Measurements from ENCODE around the gene DENND4A. TPM values are rescaled to one million over a fixed set of nuclear protein-coding genes. Genes with fewer than 3 reads are reported as not detected.

The DENND4A gene
- total RNA-seq, 1 donor from 2014 or later: 13.9 TPM

DNA sequence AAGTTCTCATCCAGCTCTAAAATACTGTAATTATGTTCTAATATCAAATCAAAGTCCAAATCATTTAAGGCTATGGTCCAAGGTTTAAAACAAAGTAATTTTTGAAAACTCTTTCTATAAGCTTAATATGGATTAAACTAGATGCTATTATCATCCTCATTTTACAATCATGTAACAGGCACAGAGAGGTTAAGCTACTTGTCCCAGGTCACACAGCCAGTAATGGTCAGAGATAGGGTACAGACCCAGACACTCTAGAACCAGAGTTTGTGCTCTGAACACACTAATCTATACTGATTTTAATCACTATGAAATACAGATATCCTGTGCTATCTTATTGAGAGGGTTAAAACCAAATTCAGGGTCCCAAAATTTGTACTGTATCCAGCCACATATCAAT lies 44.8 kb downstream of the DENND4A start:
- Histone ChIP-seq H3K9ac (ENCODE audit: low read length) (no peak overlapping the region), H3K9me3 (ENCODE audit: insufficient read depth, low read depth, low read length) (no peaks in the 10 kb centered on the region), H4K20me1 (ENCODE audit: insufficient read depth, low read length) (no peaks in the 10 kb centered on the region), H3K27ac (ENCODE audit: low read depth, low read length) (no peak overlapping the region), H3K36me3 (ENCODE audit: insufficient read depth, low read length) (peaks cover 7% of the 10 kb centered on the region), H3K4me3 (ENCODE audit: insufficient read depth, low read depth, low read length) (no peak overlapping the region), H3K4me1 (ENCODE audit: insufficient read depth, low read length) (no peaks in the 10 kb centered on the region), H3K79me2 (ENCODE audit: insufficient read depth, low read length) (no peaks in the 10 kb centered on the region), H3K4me2 (ENCODE audit: low read length) (no peak overlapping the region), H3K27me3 (ENCODE audit: insufficient read depth, low read length) (no peaks in the 10 kb centered on the region), H2AFZ (ENCODE audit: low read depth, low read length) (no peak overlapping the region)
- TF ChIP-seq CTCF (IDR thresholded peaks at IDR 0.05; ENCODE audit: insufficient read depth, low read depth, low read length): no peak
- TF ChIP-seq EZH2 (IDR thresholded peaks at IDR 0.05; ENCODE audit: insufficient read depth, low read length): no peak
- H3K27ac Mint-ChIP-seq (ENCODE audit: unreplicated experiment): no peak overlapping the region
- H3K9me3 Mint-ChIP-seq (ENCODE audit: unreplicated experiment): peaks cover 1% of the 10 kb centered on the region
- H3K36me3 Mint-ChIP-seq (ENCODE audit: low read depth, unreplicated experiment): peaks cover 4% of the 10 kb centered on the region
- DNase-seq (ENCODE audit: low read depth) (no peak), FAIRE-seq (no peak)
- no peaks in the 10 kb centered on the region for H3K4me1 Mint-ChIP-seq (ENCODE audit: low read depth, unreplicated experiment)
- no peak overlapping the region for H3K4me3 Mint-ChIP-seq (ENCODE audit: unreplicated experiment)
- no peaks in the 10 kb centered on the region for H3K27me3 Mint-ChIP-seq (ENCODE audit: low read depth, unreplicated experiment)

GRCh38 chr15:65743637-65744252 lies 48.3 kb downstream of the DENND4A start:
- Histone ChIP-seq H3K9me3 (ENCODE audit: insufficient read depth, low read depth, low read length) (no peaks in the 10 kb centered on the region), H3K36me3 (ENCODE audit: insufficient read depth, low read length) (no peaks in the 10 kb centered on the region), H3K79me2 (ENCODE audit: insufficient read depth, low read length) (no peaks in the 10 kb centered on the region), H3K9ac (ENCODE audit: low read length) (no peak overlapping the region), H3K4me2 (ENCODE audit: low read length) (no peak overlapping the region), H3K4me3 (ENCODE audit: insufficient read depth, low read depth, low read length) (no peak overlapping the region), H2AFZ (ENCODE audit: low read depth, low read length) (no peak overlapping the region), H3K27me3 (ENCODE audit: insufficient read depth, low read length) (no peaks in the 10 kb centered on the region), H4K20me1 (ENCODE audit: insufficient read depth, low read length) (no peaks in the 10 kb centered on the region), H3K27ac (ENCODE audit: low read depth, low read length) (no peak overlapping the region), H3K4me1 (ENCODE audit: insufficient read depth, low read length) (no peaks in the 10 kb centered on the region)
- Mint-ChIP-seq H3K36me3 (ENCODE audit: low read depth, unreplicated experiment) (no peaks in the 10 kb centered on the region), H3K4me1 (ENCODE audit: low read depth, unreplicated experiment) (no peaks in the 10 kb centered on the region), H3K9me3 (ENCODE audit: unreplicated experiment) (no peaks in the 10 kb centered on the region), H3K27me3 (ENCODE audit: low read depth, unreplicated experiment) (no peaks in the 10 kb centered on the region), H3K4me3 (ENCODE audit: unreplicated experiment) (no peak overlapping the region), H3K27ac (ENCODE audit: unreplicated experiment) (no peak overlapping the region)
- TF ChIP-seq EZH2 (IDR thresholded peaks at IDR 0.05; ENCODE audit: insufficient read depth, low read length): no peak
- no peak for TF ChIP-seq CTCF (IDR thresholded peaks at IDR 0.05; ENCODE audit: insufficient read depth, low read depth, low read length)
- DNase-seq (ENCODE audit: low read depth) (no peak), FAIRE-seq (no peak)

DNA sequence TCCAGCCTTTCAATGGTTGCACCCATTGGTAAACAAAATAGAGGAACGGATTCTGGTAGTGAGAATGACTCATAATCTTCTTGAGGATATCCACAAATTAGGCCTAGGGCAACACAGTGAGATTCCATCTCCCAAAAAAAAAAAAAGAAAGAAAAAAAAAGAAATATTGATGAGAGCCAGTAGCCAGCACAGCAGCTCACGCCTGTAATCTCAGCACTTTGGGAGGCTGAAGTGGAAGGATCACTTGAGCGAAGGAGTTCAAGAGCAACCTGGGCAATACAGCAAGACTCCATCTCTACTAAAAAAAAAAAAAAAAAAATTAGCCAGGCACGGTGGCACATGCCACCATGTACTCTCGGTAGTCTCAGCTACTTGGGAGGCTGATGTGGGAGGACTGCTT lies 51.9 kb downstream of the DENND4A start:
- no peaks in the 10 kb centered on the region for H3K36me3 ChIP-seq (ENCODE audit: insufficient read depth, low read length)
- Mint-ChIP-seq H3K4me3 (ENCODE audit: unreplicated experiment) (no peak overlapping the region), H3K9me3 (ENCODE audit: unreplicated experiment) (no peaks in the 10 kb centered on the region), H3K36me3 (ENCODE audit: low read depth, unreplicated experiment) (no peaks in the 10 kb centered on the region), H3K4me1 (ENCODE audit: low read depth, unreplicated experiment) (no peaks in the 10 kb centered on the region), H3K27me3 (ENCODE audit: low read depth, unreplicated experiment) (no peaks in the 10 kb centered on the region), H3K27ac (ENCODE audit: unreplicated experiment) (no peak overlapping the region)
- no peak for TF ChIP-seq CTCF (IDR thresholded peaks at IDR 0.05; ENCODE audit: insufficient read depth, low read depth, low read length)
- no peak for TF ChIP-seq EZH2 (IDR thresholded peaks at IDR 0.05; ENCODE audit: insufficient read depth, low read length)
- FAIRE-seq: no peak
- no peak overlapping the region for H3K9ac ChIP-seq (ENCODE audit: low read length)
- no peaks in the 10 kb centered on the region for H3K4me1 ChIP-seq (ENCODE audit: insufficient read depth, low read length)
- no peaks in the 10 kb centered on the region for H3K79me2 ChIP-seq (ENCODE audit: insufficient read depth, low read length)
- no peaks in the 10 kb centered on the region for H3K27me3 ChIP-seq (ENCODE audit: insufficient read depth, low read length)
- H3K4me2 ChIP-seq (ENCODE audit: low read length): no peak overlapping the region
- H2AFZ ChIP-seq (ENCODE audit: low read depth, low read length): no peak overlapping the region
- H3K4me3 ChIP-seq (ENCODE audit: insufficient read depth, low read depth, low read length): no peak overlapping the region
- no peak for DNase-seq (ENCODE audit: low read depth)
- no peak overlapping the region for H3K27ac ChIP-seq (ENCODE audit: low read depth, low read length)
- H4K20me1 ChIP-seq (ENCODE audit: insufficient read depth, low read length): no peaks in the 10 kb centered on the region
- no peaks in the 10 kb centered on the region for H3K9me3 ChIP-seq (ENCODE audit: insufficient read depth, low read depth, low read length)
